ENCODE measurements around the gene NR2C2.

DNA sequence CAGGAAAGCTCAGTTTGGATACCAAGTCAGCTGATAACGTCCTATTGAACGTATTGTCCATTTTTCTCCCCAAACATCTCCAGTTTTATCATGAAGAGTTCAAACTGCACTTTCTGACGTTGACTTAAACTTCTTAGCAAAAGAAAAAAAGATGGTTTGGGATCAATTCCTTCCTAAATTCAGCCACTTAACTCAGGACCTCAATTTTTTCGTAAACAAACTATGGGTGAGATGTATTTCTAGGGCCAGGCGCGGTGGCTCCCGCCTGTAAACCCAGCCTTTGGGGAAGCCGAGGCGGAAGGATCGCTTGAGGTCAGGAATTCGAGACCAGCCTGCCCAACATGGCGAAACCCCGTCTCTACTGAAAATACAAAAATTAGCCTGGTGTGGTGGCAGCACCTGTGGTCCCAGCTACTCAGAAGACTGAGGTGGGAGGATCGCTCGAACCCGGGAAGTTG, 118.2 kb downstream of the NR2C2 start:
- TF ChIP-seq, protein P1, sequence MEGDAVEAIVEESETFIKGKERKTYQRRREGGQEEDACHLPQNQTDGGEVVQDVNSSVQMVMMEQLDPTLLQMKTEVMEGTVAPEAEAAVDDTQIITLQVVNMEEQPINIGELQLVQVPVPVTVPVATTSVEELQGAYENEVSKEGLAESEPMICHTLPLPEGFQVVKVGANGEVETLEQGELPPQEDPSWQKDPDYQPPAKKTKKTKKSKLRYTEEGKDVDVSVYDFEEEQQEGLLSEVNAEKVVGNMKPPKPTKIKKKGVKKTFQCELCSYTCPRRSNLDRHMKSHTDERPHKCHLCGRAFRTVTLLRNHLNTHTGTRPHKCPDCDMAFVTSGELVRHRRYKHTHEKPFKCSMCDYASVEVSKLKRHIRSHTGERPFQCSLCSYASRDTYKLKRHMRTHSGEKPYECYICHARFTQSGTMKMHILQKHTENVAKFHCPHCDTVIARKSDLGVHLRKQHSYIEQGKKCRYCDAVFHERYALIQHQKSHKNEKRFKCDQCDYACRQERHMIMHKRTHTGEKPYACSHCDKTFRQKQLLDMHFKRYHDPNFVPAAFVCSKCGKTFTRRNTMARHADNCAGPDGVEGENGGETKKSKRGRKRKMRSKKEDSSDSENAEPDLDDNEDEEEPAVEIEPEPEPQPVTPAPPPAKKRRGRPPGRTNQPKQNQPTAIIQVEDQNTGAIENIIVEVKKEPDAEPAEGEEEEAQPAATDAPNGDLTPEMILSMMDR (IDR thresholded peaks at IDR 0.05; ENCODE audit: insufficient read depth, low read length, poor library complexity, severe bottlenecking), result no peak
- no peak for TF ChIP-seq EZH2phosphoT487 (conservative IDR thresholded peaks at IDR 0.05; ENCODE audit: low read length)
